ENCODE results near the gene RNPEP. TPM values are rescaled to one million over a fixed set of nuclear protein-coding genes. Genes with fewer than 3 reads are reported as not detected.

RNPEP gene
- total and polyA plus RNA-seq, 4 donors: 28.0 to 43.1 (median 30.3) TPM

DNA sequence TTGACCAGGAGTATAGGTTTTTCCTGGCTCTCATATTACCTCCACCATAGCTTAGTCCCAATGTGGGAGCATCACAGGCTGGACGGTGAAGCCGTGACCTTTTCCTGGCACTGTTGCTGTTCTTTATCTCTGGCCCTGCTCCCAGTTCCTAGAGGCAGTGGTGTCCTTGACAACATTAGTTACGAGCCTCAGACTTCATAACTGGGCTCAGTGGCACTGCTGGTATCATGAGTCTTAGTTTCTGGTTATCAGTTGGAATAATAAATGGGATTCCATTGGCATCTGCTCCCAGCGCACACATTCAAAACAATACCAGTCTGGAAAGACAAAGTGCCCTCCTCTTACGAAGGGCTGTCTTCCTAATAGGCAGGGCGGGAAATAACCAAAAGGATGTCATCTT lies 8.0 kb downstream of the RNPEP start:
- Histone ChIP-seq H3K27ac (ENCODE audit: low read depth in 1 of 2, low read length in 2 of 2) (no peak overlapping the region), H3K36me3 (ENCODE audit: control insufficient read depth in 1 of 2, insufficient read depth in 2 of 2, low read length in 1 of 2) (peaks cover 8% of the 10 kb centered on the region in 2 donors), H3K4me3 (ENCODE audit: low read length in 2 of 2) (no peak overlapping the region), H3K4me1 (ENCODE audit: control insufficient read depth in 1 of 2, insufficient read depth in 2 of 2, low read length in 2 of 2) (no peaks in the 10 kb centered on the region), H3K9me3 (ENCODE audit: control insufficient read depth, low read length) (no peaks in the 10 kb centered on the region), H3K27me3 (ENCODE audit: control insufficient read depth in 1 of 2, insufficient read depth in 2 of 2, low read length in 1 of 2) (no peaks in the 10 kb centered on the region)
- no peak for ATAC-seq (ENCODE audit: low FRiP score)
- no peak for DNase-seq
- 32 to 33% methylated on average over 6 of the region's 6 CpGs for WGBS, 2 donors
- intact Hi-C loops (cut with DNase I): no loop called here

DNA sequence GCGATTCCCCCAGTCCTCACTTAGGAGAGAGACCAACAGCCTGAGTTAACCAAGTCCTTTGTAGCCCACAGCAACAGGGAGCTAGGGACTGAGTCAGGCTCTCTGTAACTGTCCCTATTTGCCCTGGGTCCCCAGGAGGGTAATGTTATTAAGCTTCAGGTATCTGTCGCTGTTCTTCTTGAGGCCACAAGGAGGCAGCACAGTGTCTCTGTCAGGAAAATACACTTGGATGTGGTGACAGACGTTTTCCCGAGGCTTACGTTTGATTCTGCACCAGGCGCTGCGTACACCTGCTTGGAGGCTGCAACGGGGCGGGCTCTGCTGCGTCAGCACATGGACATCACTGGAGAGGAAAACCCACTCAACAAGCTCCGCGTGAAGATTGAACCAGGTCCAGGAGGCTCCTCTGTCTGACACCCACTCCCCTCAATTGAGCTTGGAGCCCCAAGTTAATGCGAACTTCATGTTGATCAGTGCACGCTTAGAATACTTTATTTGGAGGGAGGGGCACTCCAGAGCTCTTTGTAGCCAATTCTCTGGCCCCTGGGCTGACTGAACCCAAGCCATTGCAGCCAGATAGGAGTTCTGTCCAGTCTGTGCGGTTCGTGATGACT lies 17.3 kb downstream of the RNPEP start:
- H3K27ac ChIP-seq (ENCODE audit: low read depth in 1 of 2, low read length in 2 of 2): no peak overlapping the region
- intact Hi-C loops (cut with DNase I): no loop called here

DNA sequence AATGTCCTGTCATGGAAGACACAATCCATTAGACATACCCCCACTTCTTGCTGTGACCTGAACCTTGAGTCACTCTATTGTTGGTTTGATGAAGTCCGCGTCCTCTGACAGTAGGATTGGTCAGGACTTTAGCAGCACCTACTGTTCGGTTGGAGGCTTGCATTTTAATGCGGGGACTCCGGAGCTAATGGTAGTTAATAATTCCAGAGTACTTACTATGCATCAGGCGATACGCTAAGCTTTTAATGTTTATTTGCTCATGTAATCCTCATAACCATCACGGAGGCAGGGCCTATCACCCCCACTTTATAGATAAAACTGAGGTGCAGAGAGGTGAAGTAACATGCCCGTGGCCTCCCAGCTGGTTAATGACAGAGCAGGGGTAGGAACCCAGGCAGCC lies 20.1 kb downstream of the RNPEP start:
- no peak for DNase-seq
- H3K4me3 ChIP-seq (ENCODE audit: low read length in 2 of 2): no peak overlapping the region
- no peaks in the 10 kb centered on the region for H3K4me1 ChIP-seq (ENCODE audit: control insufficient read depth in 1 of 2, insufficient read depth in 2 of 2, low read length in 2 of 2)
- H3K27me3 ChIP-seq (ENCODE audit: control insufficient read depth in 1 of 2, insufficient read depth in 2 of 2, low read length in 1 of 2): no peaks in the 10 kb centered on the region
- intact Hi-C loops (cut with DNase I): no loop called here
- H3K27ac ChIP-seq (ENCODE audit: low read depth in 1 of 2, low read length in 2 of 2): no peak overlapping the region
- 82% methylated on average over 9 of the region's 9 CpGs for WGBS, 2 donors
- H3K36me3 ChIP-seq (ENCODE audit: control insufficient read depth in 1 of 2, insufficient read depth in 2 of 2, low read length in 1 of 2): peaks cover 0 to 18% of the 10 kb centered on the region in 2 donors
- H3K9me3 ChIP-seq (ENCODE audit: control insufficient read depth, low read length): no peaks in the 10 kb centered on the region
- no peak for ATAC-seq (ENCODE audit: low FRiP score)

More for the DNA sequence above, 17.3 kb downstream of the RNPEP start:
- peak; percentile 51 for ATAC-seq (ENCODE audit: low FRiP score)
- DNase-seq: no peak
- Histone ChIP-seq H3K4me1 (ENCODE audit: control insufficient read depth in 1 of 2, insufficient read depth in 2 of 2, low read length in 2 of 2) (no peaks in the 10 kb centered on the region), H3K36me3 (ENCODE audit: control insufficient read depth in 1 of 2, insufficient read depth in 2 of 2, low read length in 1 of 2) (peaks cover 0 to 16% of the 10 kb centered on the region in 2 donors), H3K4me3 (ENCODE audit: low read length in 2 of 2) (no peak overlapping the region), H3K9me3 (ENCODE audit: control insufficient read depth, low read length) (no peaks in the 10 kb centered on the region), H3K27me3 (ENCODE audit: control insufficient read depth in 1 of 2, insufficient read depth in 2 of 2, low read length in 1 of 2) (no peaks in the 10 kb centered on the region)
- 57 to 62% methylated on average over 16 of the region's 16 CpGs for WGBS, 2 donors

DNA sequence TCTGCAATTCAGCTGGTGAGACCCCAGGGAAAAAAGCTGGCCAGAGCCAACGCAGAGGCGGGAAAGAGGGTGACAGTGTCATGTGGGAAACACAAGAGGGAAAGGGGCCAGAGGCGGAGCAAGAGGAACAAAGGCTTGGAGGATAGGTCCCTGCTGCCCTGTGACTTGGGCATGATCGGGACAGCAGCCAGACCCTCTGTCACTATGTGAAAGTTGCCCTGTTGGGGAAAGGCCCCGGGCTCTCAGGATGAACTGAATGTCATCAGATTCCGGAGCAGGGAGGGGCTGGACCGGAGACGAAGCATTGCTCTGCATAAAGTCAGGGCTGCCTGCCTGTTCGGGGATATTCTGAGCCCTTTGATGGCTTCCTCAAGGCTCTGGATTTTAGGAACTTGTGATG lies 22.3 kb downstream of the RNPEP start:
- no peaks in the 10 kb centered on the region for H3K27me3 ChIP-seq (ENCODE audit: control insufficient read depth in 1 of 2, insufficient read depth in 2 of 2, low read length in 1 of 2)
- H3K36me3 ChIP-seq (ENCODE audit: control insufficient read depth in 1 of 2, insufficient read depth in 2 of 2, low read length in 1 of 2): peaks cover 0 to 18% of the 10 kb centered on the region in 2 donors
- DNase-seq (no peak), ATAC-seq (ENCODE audit: low FRiP score) (no peak)
- 78 to 81% methylated on average over 9 of the region's 9 CpGs for WGBS, 2 donors
- no peaks in the 10 kb centered on the region for H3K4me1 ChIP-seq (ENCODE audit: control insufficient read depth in 1 of 2, insufficient read depth in 2 of 2, low read length in 2 of 2)
- H3K9me3 ChIP-seq (ENCODE audit: control insufficient read depth, low read length): no peaks in the 10 kb centered on the region
- intact Hi-C loops (cut with DNase I): loop anchor here in 1 of 2 donors (5.0 kb wide), 1 partner anchor 133 kb away; no protein-coding TSS in a partner anchor
- H3K27ac ChIP-seq (ENCODE audit: low read depth in 1 of 2, low read length in 2 of 2): no peak overlapping the region
- no peak overlapping the region for H3K4me3 ChIP-seq (ENCODE audit: low read length in 2 of 2)

DNA sequence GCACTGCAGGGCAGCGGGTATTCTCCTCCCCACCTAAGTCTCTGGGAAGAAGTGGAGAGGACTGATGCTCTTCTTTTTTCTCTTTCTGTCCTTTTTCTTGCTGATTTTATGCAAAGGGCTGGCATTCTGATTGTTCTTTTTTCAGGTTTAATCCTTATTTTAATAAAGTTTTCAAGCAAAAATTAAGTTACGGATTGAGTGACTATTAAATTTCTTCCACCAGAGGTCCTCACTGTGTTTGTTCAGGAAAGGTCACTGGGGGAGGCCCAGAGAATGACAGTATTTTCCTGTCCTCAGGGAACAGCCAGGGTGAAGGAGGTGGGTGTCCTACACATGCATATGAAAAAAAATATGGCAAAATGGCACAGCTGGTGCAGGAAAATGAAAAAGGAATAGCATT lies 23.5 kb downstream of the RNPEP start:
- DNase-seq (no peak), ATAC-seq (ENCODE audit: low FRiP score) (no peak)
- H3K36me3 ChIP-seq (ENCODE audit: control insufficient read depth in 1 of 2, insufficient read depth in 2 of 2, low read length in 1 of 2): peaks cover 0 to 18% of the 10 kb centered on the region in 2 donors
- WGBS, 2 donors: 51 to 59% methylated on average over 2 of the region's 2 CpGs
- H3K4me1 ChIP-seq (ENCODE audit: control insufficient read depth in 1 of 2, insufficient read depth in 2 of 2, low read length in 2 of 2): no peaks in the 10 kb centered on the region
- no peaks in the 10 kb centered on the region for H3K9me3 ChIP-seq (ENCODE audit: control insufficient read depth, low read length)
- no peak overlapping the region for H3K4me3 ChIP-seq (ENCODE audit: low read length in 2 of 2)
- no peak overlapping the region for H3K27ac ChIP-seq (ENCODE audit: low read depth in 1 of 2, low read length in 2 of 2)
- intact Hi-C loops (cut with DNase I): loop anchor here in 1 of 2 donors (5.0 kb wide), 1 partner anchor 131 kb away; no protein-coding TSS in a partner anchor
- H3K27me3 ChIP-seq (ENCODE audit: control insufficient read depth in 1 of 2, insufficient read depth in 2 of 2, low read length in 1 of 2): no peaks in the 10 kb centered on the region

DNA sequence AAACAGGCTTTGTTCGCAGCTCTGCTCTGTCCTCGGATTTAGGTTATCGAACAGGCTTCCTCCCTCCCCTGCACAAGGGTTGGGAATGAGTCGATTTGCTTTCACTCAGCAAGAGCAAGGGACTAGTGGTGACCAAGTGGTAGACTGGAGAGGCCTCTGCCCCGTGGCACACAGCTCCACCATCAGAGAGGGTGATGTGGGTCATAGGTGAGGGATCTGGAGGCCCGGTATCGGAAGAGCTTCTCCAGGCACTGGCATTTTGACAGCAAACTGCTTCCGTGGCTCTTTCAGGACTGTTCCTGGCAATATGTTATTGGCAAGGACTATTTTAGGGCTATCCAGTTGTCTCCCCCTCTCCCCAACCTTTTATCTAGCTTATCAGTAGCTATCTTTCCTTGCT lies 24.9 kb downstream of the RNPEP start:
- intact Hi-C loops (cut with DNase I): loop anchor here in 1 of 2 donors (5.0 kb wide), 1 partner anchor 130 kb away; no protein-coding TSS in a partner anchor
- no peak for DNase-seq
- Histone ChIP-seq H3K27me3 (ENCODE audit: control insufficient read depth in 1 of 2, insufficient read depth in 2 of 2, low read length in 1 of 2) (no peaks in the 10 kb centered on the region), H3K27ac (ENCODE audit: low read depth in 1 of 2, low read length in 2 of 2) (no peak overlapping the region), H3K36me3 (ENCODE audit: control insufficient read depth in 1 of 2, insufficient read depth in 2 of 2, low read length in 1 of 2) (peaks cover 0 to 18% of the 10 kb centered on the region in 2 donors), H3K9me3 (ENCODE audit: control insufficient read depth, low read length) (no peaks in the 10 kb centered on the region), H3K4me1 (ENCODE audit: control insufficient read depth in 1 of 2, insufficient read depth in 2 of 2, low read length in 2 of 2) (no peaks in the 10 kb centered on the region), H3K4me3 (ENCODE audit: low read length in 2 of 2) (no peak overlapping the region)
- WGBS, 2 donors: 68 to 79% methylated on average over 8 of the region's 8 CpGs
- no peak for ATAC-seq (ENCODE audit: low FRiP score)

DNA sequence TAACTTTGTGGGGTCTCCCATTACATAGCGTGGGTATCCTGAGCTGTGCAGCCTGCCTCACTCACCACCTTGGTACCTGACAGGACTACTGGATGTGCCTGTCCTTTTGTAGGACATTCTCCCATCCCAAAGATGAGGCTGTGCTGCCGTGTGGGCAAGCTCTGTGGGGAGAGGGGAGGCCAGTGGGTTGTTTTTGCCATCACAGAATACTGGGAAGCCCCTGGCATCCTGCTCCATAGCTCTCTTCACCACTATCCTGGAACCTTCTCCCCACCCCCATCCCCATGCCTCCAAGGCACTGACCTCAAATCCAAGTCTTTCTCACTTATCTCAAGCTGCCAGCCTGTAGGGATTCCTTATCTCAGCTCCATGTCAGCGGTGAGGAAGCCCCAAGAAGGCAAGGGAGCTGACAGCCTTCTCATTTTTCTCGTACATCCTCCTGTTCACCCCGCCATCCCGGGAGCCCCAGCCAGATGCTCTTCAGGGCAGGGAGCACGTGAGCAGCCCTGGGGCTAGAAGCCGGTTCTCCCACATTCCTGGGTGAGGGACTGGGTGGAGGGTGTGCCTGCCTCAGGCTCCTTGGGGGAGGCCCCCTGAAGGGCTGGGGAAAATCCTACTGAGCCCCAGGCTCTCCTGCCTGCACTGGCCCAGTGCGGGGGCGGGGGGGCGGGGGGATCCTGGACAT lies 25.5 kb downstream of the RNPEP start:
- 66 to 69% methylated on average over 10 to 11 of the region's 11 CpGs for WGBS, 2 donors
- Histone ChIP-seq H3K27ac (ENCODE audit: low read depth in 1 of 2, low read length in 2 of 2) (no peak overlapping the region), H3K27me3 (ENCODE audit: control insufficient read depth in 1 of 2, insufficient read depth in 2 of 2, low read length in 1 of 2) (no peaks in the 10 kb centered on the region), H3K4me1 (ENCODE audit: control insufficient read depth in 1 of 2, insufficient read depth in 2 of 2, low read length in 2 of 2) (no peaks in the 10 kb centered on the region), H3K9me3 (ENCODE audit: control insufficient read depth, low read length) (no peaks in the 10 kb centered on the region), H3K4me3 (ENCODE audit: low read length in 2 of 2) (no peak overlapping the region), H3K36me3 (ENCODE audit: control insufficient read depth in 1 of 2, insufficient read depth in 2 of 2, low read length in 1 of 2) (peaks cover 0 to 16% of the 10 kb centered on the region in 2 donors)
- ATAC-seq (ENCODE audit: low FRiP score) (no peak), DNase-seq (no peak)
- intact Hi-C loops (cut with DNase I): loop anchor here in 1 of 2 donors (2.0 to 5.0 kb wide), 2 partner anchors 111 to 129 kb away; no protein-coding TSS in a partner anchor

DNA sequence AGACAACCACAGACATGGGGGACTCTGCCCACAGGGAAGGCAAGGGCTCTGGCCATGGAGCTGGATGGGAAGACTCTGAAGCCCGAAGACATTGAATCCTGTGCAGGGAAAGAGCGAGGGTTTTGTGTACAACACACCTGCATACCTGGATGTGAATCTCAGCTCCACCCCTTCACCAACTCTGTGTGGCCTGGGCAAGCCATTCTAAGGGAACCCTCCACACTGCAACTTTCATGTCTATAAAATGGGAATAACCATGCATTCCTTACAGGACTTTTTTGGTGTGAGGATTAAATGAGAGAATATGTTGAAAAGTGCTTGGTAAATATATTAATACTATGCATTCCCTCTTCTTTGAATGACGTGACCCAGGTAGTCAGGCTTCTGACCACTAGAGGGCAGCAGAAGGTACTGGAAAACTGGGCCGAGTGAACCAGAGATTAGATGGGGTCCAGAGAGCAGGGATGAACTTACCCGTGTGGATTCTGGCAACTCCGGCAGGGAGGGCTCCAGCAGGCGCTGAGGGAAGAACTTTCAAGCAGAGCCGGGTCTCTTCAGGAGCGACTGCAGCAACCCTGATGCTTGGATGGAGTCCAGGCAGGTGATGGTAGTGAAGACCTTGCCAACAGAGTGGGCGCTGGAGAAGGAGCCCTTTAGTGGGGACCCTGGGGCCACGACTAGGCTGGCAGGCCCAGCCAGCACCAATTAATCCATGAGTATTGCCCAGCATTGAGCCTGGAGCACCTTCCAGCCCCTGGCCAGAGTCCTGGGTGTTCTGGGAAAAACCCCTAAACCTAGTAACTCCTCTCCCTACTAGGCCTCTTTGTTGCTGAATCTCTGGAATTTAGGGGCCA lies 27.1 kb downstream of the RNPEP start:
- H3K4me1 ChIP-seq (ENCODE audit: control insufficient read depth in 1 of 2, insufficient read depth in 2 of 2, low read length in 2 of 2): no peaks in the 10 kb centered on the region
- H3K4me3 ChIP-seq (ENCODE audit: low read length in 2 of 2): no peak overlapping the region
- no peaks in the 10 kb centered on the region for H3K9me3 ChIP-seq (ENCODE audit: control insufficient read depth, low read length)
- peaks cover 0 to 8% of the 10 kb centered on the region in 2 donors for H3K36me3 ChIP-seq (ENCODE audit: control insufficient read depth in 1 of 2, insufficient read depth in 2 of 2, low read length in 1 of 2)
- H3K27me3 ChIP-seq (ENCODE audit: control insufficient read depth in 1 of 2, insufficient read depth in 2 of 2, low read length in 1 of 2): no peaks in the 10 kb centered on the region
- DNase-seq (peak in 1 of 2 donors; percentile 68), ATAC-seq (ENCODE audit: low FRiP score) (peak; percentile 83)
- no peak overlapping the region for H3K27ac ChIP-seq (ENCODE audit: low read depth in 1 of 2, low read length in 2 of 2)
- whole genome bisulfite sequencing, 2 donors: 15 to 17% methylated on average over 11 of the region's 11 CpGs
- intact Hi-C loops (cut with DNase I): loop anchor here (1.0 to 5.0 kb wide), 3 partner anchors 109 to 128 kb away; no protein-coding TSS in a partner anchor
